ENCODE results near the gene TNIK.

- TF ChIP-seq POLR2A (IDR thresholded peaks at IDR 0.05; ENCODE audit: low read depth, low read length) (no peak), TAF1 (IDR thresholded peaks at IDR 0.05; ENCODE audit: low read depth, low read length) (no peak)
Measured at GRCh38 chr3:171186817-171187500, 273.2 kb downstream of the TNIK start.

Measured in GM12891 (cell line).